Superior temporal gyrus (tissue), 1 donor: ENCODE data around the gene IKZF2.
A peak's percentile ranks its signal among the peaks of the same experiment; 100 is the strongest.

ENCODE experiments used
- DNase-seq: peaks from one replicate; pipeline ENCODE4 v3.0.0-alpha.2; 2016; ENCODE audit errors: extremely low spot score

Gene IKZF2

DNA sequence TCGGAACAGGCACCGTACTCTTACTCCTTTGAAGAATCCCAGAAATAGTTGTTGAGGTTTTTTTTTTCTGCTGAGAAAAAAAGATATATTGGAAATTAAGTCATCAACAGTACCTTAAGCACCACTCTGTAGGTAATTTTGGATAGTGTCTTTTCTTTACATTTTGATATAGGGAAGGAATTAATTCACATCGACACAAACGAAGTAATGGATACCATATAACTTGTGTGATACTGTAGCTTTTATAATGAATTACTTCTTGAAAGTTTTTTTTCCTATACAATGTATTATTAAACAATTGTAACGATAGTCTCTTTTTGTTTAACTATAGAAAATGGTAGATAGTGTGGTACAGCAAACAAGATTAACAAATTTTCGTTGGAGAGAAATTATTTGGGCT is 1.5 kb upstream of the IKZF2 start:
- DNase-seq, result no peak

DNA sequence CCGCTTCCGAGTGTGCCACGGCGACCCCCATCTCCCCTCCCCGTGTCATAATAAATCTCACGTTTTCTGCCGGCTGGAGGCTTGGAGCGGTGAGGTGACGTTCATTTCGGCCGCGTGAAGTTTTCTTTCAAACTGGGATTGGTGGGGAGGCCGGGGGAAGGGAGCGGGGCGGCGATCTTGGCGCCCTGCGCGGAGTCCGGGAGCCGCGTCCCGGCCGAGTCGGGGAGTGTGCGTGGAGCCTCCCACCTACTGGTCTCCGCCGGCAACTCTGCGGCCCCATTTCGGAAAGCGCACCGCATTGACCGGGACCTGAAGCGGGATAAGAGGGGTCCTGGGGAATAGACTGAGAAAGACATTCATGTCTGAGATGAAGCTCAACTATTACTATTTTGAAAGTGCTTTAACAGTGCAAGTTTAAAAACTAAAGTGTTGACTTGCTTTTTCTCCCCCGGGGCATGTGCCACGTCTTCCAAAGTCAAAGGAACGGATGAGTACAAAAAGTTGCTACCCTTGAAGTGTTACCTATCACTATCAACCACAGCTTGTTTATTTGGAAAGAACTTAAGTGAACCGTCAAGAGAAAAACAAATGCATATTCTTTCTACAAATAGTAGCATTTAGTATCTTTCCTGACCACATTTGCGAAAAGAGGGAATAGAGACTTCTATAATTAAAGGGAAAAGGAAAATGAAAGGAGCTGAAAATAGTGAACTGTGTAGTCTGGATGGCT is 818 bp upstream of the IKZF2 start:
- peak; percentile 71 for DNase-seq

DNA sequence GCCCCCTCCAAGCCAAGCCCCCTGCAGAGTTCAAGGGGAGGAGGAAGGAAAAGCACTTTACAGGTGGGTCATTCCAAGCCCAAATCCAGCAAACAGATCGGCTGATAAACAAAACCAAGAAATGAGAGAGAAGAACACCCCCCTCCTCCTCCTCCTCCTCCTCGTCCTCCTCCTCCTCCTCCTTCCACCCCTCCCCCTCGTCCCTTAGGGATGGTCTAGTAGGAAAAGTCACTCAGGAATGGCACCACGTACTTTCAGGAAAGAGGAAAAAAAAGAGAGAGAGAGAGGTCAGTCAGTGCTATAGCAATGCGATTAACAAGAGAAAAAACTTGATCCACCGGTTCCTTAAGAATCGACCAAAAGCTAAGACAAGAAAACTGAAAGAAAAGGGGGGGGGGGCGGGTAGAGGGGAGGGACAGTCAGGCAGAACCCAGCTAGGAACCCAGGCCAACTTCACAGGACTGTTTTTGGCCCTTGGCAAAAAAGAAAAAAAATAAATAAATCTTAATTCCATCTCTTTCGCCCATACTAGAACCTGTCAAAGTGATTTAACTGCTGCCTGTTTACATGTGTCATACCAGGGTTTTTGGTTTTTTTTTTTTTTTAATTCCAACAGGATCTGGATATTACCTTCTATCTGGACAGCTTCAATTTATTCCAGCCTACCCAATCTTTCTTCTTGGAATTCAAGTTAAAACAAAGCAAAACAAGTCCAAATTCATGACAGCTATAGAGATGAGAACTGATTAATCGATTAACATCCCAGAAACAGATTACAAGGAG is 906 bp downstream of the IKZF2 start:
- DNase-seq, result peak; percentile 69

DNA sequence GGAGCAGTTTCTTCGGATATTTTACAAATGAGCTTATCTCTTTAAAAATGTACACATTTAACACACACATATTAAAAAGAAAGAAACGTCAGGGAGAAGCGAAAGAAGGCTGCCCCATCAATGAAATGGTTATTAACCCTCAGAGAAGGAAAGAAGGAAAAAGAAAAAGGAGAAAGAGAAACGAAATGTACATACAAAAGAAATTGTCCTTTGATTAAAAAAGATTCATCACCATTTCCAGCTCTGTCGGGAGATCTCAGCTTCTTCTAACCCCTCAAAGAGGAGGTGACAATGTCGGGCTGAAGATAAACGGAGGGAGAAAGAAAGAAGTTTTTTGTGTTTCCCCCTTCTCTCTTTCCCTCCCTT is 1.5 kb downstream of the IKZF2 start:
- peak; percentile 64 for DNase-seq

DNA sequence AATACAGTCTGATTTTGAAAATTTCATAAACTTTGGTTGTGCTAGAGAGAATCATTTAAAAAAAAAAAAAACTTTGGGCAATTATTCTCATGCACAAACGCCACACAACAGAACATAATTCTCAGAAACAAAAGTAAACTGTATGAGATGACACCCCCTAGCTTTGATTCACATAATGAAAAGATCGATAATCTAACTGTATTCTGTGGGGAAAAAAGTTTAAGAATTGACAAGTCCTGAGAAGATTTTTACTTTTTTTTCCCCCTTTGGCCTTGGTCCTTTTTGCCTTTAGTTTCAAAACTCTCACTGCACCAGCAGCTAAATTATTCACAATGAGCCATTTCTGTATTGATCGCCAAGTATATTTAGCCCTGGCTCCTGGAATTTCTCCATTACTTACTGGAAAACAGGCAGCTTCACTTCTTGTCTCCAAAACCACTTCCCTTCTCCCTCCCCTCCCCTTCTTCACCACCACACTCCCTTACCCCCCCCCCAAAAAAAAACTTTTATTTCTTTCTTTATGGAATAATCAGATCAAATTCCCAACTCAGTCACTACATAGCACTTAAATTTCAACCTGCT is 2.0 kb downstream of the IKZF2 start:
- DNase-seq, result peak; percentile 67

DNA sequence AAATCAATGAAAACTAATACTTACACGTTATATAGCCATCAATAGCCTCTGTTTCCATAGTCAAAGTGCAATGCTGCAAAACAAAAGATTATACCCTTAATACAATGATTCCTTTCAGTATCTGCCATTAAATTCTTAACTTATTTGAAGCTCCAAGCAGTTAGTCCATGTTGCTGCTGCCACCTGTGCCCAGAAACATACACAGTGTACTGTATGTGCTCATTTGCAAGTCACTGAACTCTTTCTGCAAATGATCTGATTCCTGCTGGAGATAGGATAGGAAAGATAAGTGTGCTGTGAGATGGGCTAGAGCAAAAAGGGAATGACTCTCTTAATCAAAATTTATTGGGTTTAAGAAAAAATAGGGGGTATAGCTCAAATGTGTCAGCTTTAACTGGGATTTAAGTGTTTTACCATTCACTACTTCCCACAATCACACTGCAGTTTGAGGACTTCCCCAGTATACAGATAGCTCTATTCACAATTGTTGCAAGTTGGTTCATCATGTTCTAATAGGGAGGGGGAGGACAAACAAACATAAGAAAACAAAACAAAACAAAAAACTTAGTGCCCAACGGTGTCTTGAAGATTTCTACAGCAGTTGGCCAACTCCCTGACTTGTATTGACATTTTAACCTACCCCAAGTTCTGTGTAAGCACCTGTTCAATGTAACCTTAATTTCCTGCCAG is 2.7 kb downstream of the IKZF2 start:
- peak; percentile 79 for DNase-seq

DNA sequence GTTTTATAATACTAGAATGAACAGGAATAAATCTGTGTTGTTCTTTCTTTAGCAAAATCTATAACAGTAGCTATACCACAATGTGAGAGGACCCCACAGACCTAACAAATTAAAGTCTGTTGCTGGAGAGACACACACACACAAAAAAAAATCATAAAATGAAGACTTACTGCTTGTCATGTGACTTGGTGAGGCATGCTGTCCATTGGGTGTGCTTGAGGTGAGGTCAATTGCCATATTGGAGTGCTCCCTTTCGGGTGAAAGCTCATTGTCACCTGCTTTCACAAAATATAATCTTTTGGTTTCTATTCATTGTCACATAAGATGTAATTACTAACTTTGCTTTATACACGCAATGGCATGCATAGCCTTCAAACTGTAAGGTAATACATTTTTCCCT is 3.9 kb downstream of the IKZF2 start:
- no peak for DNase-seq

DNA sequence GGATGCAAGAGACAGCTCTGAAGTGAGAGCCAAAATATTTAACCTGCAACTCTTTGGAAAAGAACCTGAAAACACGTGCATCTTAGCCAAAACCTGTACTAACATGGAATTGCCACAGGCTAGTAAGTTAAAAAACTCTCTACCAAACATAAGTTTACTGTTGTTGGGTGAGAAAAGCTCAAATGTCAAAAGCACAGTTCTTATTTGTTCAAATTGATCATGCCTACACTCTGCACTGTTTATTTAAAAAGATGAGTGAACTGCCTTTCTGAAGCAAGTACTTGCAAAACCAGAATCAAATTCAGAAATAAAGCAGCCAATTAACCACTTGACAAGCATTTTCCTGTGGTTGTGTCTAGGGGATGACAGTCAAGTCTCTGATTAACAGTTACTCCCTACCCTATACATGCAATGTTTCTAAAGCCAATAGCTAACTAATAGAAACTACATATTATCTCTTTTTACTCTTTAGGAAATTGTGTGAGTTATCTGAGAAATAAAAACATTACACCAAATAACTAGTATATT is 5.6 kb downstream of the IKZF2 start:
- no peak for DNase-seq

DNA sequence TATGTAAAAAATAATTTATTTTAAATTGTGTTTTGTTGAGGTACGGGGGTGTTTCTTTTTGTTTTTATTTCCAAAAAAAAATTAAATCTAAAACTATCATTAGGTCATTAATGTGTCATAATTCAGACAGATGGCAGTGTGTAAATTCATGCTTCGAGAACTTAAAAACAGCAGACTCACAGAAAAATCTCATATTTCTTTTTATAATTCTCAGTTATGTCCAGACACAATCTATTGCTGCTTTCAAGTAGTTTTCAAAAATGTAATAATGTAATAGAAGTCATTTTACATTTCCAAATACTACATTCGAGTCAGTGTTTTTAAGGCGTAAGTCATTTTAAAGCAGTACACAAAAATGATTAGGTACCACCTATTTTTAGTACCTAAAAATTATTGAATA is 14.3 kb downstream of the IKZF2 start:
- no peak for DNase-seq

DNA sequence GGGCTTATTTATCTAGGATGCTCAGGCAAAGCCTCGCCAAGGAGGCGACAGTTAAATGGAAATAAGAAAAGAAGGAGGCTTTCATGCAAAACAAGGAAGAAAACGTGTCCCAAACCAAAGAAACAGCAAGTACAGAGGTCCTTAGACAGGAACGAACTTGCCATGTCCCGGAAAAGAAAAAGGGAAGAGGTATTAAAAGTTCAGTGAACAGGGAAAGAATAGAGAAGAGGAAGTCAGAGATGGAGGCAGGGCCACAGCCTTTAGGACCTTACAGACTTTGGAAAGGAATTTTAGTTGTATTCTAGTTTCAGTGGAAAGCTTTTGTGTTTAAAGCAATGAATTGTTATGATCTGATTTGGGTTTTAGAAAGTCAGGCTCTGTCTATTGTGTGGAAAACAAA is 22.1 kb downstream of the IKZF2 start:
- no peak for DNase-seq

DNA sequence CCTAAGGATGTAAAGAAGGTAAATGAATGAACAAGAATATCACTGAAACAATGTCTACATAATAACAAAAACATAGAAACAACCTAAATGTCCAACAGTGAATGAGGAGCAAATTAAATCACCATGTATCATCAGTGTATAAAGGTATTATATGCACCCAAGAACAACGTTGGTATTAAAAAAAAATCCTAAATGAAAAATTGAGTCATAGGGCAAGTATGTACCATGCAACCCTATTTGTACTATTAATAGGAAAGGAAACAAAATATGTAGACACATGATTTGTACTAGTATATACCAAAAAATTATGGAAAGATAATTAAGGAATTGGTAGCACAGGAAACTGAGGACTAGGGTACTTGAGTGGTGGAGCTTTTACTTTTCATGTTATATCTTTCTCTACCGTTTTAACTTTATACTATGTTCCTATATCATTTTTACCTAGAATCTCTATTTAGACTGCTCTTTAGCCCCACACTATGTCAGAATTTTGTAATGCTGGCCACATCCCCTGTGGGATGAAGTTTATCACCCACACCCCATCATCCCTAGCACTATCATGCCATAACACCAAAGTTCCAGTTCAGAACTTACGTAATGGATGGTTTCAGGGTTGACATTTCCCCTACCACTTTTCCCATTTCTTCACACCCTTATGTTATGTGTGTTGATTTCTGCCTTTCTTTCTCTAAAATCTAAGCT is 25.6 kb downstream of the IKZF2 start:
- DNase-seq, result no peak

DNA sequence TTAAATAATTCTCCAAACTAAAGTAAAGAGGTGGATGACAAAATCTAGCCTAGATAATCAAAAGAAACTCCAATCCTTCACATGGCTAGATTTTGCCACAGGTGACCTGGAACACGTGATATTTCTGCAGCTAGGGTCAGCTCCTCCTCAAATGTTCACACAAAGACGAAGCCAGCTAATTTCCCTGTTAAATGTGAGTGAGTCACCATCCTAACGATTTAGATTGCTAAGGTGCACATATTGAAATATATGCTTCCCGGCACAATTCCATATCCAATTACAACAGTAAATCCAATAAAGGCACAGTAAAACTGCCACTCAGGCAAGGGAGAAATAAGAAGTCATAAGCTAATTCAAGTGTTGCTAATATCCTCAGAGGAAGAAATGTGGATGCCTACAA is 28.7 kb downstream of the IKZF2 start:
- no peak for DNase-seq

DNA sequence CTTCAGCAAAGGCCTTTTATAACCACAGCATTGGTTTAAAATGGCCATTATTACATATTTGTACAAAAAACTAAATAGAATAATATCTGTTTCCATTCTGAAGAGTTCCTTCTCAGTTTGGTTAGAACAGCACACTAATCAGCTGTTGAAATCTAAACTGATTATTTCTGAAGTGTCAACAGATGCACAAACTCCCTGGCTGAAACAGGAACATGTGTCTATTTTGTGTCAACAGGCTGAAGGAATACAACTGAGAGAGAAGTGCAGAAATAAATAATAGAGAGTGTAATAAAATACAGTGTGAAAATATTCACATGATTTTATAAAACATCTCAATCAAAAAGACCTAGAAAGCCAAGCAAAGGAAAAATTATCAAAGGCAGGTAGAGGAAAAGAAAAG is 29.7 kb downstream of the IKZF2 start:
- no peak for DNase-seq

DNA sequence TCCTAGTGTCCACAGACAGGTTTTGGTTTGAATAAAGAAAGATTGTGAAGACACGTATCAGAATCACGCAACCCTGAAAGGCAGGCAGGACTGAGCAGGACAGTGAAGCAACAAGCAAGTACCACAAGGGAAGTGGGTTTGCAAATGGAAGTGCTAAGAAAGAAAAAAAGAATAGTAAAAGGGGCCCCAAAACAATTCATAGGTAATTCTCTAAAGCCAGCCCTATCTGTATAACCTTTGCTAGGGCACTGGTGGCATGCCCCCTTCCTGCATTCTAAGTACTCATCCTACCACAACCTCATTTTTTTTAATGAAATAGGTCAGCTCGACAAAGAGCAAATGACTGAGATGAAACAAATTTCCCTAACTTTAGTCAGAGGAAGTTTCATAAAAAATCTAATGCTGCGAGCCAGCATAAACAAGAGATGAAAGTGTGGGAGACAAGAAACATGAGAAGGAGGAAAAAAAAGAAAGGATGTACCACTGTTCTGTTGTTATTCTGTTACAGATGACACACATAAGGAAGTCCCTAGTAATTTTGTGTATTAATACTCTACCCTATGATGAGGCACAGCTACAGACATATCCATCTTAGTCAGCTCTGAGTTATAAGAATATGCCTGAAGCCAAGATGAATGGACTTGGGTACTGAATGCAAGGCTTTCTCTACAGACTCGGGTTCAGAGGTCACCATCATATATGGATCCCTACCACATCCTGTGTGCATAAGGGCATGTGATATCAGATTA is 32.2 kb downstream of the IKZF2 start:
- DNase-seq, result no peak

DNA sequence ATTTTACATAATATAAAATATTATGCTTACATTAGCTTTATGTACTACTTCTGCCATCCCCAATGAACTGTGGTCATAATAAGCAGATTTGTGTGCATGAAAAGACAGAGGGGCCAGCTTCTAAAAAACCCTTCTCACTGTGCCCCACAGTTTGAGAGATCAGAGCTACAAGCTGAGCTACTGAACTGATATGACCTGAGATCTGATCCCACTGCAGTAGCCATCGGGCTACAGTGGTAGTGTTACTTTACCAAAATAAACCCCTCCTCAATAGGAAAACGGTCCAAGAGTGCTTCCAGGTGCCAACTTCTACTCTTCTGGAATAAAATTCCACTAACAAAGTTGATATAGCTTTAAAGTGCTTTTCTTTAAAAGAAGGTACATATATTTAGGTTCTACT is 43.1 kb downstream of the IKZF2 start:
- no peak for DNase-seq

DNA sequence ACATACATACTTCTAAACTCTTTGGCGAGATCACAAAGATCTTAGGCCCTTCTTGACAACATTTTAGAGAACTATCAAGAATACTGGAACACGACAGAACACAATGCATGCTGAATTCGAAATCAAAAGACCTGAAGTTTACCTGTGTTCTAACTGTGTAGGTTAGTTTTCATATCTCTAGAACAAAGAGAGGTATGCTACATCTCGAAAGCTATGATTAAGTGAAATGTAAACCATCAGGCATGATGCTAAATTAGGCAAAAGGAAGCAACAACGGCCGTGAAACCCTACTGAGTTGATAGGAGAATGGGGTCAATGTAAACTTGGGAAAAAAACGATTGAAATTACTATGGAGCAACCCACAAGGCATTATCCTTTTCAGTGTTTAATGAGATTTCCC is 43.7 kb downstream of the IKZF2 start:
- no peak for DNase-seq

DNA sequence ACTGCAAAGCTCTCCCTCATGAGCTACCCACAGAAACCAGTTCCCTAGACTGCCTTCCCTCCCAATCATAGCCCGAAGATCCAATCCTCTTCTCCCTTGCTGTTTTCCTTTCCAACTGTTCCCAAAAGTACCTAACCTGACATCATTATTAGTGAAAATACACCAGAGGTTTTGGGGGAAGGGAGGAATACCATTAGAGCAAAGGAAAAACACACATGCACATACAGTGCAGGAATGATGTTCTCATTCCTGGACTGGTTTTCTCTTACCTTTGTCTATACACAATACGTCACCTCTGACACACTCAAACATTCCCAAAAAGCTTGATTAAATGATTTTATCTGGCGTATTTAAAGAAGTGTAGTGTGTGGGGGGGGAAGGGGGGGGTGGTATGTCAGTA is 46.2 kb downstream of the IKZF2 start:
- no peak for DNase-seq

DNA sequence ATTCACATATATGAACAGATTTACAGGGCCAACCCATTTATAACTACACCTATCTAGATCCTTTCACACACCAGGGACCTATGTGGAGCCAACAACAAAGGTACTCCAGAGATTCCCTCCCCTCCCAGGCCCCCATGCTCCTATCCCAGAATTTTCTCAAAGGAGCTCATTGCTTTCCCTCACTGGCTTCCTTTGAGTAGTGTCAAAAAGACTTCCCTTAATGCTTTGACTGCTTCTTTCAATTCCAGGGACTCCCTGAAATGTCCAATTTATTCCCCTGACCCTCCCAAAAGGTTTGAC is 46.6 kb downstream of the IKZF2 start:
- DNase-seq, result no peak

DNA sequence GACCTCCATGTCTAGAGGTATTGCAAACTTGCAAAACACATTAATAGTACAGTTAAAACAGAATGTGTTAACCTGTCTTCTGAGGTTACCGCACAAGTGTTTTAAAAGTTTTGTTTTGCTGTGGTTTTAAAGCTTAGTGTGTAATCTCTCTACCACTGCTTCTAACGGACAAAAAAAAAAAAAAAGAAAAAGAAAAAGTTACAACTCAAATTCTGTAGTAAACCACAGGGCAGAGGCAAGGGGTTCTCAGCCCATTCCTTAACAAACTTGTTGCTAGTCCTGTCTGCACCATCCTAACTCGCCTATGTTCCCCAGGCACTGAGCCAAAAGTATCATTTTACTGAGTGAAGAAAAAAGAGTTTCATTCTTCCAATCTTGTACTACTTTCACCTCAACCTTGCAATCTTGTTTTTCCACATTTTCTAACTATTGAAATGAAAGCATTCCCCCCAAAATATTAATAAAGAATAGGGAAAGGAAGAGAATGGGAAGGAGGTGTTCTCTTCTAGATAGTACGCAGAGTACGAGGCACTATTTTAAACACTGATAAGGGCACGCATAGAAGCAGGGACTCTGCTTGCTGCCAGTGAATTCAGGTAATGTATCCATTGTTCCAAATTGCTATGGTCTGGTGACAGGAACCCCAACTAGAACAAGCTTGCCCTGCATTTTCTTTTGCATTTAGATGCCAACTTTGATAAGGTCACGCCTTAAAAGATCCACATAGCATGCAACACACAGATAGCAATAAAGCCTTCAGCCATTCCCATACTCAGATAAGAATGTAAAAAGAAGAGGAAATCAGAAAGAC is 47.1 kb downstream of the IKZF2 start:
- DNase-seq, result no peak

DNA sequence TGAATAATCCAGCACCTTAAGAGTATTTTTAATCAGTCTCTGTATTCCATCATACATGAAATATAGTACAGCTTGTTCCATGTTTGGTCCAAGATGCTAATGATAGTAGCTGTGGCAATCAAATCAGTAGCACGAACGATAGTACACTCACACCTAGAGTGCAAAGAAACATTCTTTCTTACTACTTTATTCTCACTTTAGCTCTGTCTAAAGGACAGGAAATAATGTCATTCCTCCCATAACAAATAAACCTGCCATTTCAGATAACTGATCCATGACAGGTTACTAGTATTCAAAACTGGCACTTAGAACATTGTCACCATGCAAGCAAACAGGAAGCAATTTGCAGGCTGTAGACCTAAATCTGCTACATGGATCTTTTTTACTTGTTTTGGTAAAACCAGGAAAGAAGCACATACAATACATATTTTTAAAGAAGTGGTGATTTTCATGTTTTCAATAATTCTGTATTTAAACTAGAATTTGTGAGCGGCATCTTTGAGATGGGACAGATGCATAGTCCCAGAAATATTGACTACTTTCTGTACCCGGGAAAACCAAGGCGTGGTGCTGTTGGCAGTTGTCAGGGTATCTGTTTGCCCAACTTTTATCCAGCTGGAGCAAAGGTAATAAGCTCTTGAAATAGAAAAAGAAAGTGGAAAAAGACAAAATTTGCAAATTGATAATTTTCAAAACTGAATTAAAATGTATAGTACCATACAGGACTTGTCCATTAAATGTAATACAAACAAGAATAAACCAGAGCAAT is 49.5 kb downstream of the IKZF2 start:
- DNase-seq, result no peak
